Measurements from ENCODE around the gene PPP1R8.
"Not testable (repeated sequence)": the region's sequence is repeated elsewhere in the genome, so short reads cannot be mapped to it uniquely, and the experiment has no call there.

The PPP1R8 gene

DNA sequence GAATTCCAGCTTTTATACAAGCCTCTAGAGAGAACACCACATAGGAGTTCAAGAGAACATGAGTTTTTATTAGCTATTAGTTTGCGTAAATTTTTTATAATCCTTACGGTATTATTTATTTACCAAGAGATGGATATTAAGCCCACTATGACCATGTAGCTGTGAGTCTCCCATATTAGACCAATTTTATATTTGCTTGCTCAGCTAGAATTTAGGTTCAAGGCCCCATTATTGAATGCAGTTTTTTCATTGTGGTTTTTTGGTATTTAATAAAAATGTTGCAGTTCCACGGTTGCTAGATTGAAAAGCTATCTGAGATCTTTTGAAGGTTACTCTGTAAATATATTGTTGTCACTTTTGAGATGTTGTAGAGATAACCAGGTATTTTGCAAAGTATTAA, 2.9 kb downstream of the PPP1R8 start:
- DNase-seq = no peak

DNA sequence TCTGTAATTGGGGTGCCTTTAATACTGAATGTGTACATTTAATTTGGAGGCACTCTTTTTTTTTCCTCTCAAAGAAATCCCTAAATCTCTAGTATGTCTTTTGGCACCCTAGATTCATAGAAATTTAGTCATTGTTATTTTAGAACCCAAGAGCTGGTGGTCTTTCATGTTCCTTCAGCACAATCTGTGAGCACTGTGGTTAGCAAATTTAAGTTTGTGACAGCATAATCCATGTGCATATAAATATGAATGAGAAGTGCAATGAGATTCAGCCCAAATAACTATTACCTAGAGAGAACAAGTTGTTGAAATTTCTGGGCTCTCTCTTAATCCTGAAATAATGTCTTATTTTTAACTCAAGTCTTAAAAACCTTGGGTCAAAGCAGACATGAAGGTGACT, 4.5 kb downstream of the PPP1R8 start:
- DNase-seq = no peak

DNA sequence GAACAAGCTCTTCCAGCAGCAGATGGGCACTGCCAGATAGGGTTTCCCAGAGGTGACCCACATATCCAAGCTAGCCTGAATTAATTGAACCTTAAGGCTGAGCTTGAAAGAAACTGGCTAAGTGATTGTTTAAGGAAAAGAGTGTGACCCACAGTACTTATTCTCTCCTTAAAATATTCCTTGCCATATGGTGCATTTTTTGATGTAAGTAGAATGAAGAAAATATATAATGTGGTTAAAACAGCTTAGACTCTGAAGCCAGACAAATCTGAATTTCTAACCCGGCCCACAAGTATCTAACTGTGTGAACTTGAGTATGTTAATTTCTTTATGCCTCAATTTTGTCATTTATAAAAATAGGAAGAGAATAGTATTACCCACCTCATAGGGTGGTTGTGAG, 4.9 kb downstream of the PPP1R8 start:
- DNase-seq = no peak

DNA sequence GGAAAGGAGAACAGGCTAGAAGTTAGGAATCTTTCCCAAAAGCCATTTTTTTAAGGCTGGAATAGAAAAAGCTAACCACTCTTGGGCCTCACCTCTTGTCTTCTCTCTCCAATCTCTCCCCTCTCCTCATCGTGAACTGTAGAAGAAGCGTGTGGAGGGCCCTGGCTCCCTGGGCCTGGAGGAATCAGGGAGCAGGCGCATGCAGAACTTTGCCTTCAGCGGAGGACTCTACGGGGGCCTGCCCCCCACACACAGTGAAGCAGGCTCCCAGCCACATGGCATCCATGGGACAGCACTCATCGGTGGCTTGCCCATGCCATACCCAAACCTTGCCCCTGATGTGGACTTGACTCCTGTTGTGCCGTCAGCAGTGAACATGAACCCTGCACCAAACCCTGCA, 19.4 kb downstream of the PPP1R8 start:
- DNase-seq = no peak

DNA sequence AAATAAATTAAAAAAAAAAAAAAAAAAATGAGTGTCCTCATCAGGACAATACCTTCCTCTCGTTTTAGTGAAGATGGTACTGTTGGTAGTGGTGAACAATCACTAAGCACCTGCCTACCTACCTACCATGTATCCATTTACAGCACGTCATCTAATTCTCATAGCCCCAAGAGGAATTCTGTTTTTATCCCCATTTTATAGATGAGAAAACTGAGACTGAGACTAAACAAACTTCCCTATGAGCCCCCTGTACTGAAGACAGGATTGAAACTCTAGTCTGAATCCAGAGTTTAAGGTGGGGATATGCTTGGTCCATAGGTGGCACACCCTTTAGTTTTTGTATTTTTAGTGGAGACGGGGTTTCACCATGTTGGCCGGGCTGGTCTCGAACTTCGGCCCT, 24.5 kb downstream of the PPP1R8 start:
- no peak for DNase-seq

DNA sequence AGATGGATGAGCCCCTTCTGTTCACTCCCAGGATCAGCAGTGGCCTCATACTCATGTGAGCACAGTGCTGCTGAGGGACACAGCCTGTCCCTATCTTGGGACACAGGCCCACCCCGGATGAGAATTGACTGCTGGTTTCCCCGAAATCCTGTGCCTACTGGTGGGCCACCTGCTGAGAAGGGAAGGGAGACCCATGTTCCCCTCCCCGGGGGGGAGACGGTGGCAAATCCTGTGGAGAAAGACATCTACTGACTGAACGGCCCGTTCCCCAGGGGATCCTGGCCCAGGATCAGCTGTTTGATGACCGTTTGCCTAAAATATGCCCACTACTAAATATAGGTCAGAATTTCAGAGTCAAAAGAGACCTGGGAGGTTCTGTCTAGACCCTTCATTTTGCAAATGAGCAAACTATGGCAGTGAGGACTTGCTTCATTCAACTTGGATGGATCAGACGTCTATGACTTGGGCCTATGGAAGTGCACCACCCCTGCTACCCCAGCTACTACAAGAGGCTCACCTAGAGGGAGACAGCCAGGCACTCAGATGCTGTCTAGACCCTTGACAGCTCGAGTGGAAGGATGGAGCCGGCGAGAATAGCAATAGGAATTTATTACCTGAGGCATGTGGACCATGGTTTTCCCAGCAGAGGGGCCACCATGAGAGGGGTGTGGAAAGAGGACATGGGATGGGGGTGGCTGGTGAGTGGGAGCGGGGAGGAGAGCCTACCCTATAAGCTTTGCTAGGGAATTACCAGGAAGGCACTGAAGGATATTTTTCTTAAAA, 26.2 kb downstream of the PPP1R8 start:
- DNase-seq = no peak

DNA sequence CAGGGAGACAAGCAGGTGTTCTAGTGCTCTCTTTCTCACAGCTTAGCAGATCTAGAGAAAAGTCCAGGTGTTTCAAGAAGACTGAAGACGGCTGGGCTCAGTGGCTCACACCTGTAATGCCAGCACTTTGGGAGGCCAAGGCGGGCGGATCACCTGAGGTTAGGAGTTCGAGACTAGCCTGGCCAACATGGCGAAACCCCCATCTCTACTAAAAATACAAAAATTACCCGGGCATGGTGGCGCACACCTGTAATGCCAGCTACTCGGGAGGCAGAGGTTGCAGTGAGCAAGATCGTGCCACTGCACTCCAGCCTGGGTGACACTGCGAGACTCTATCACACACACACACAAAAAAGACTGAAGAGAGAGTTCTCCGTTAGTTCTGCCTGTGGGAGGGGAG, 27.0 kb downstream of the PPP1R8 start:
- not testable (repeated sequence) for DNase-seq

DNA sequence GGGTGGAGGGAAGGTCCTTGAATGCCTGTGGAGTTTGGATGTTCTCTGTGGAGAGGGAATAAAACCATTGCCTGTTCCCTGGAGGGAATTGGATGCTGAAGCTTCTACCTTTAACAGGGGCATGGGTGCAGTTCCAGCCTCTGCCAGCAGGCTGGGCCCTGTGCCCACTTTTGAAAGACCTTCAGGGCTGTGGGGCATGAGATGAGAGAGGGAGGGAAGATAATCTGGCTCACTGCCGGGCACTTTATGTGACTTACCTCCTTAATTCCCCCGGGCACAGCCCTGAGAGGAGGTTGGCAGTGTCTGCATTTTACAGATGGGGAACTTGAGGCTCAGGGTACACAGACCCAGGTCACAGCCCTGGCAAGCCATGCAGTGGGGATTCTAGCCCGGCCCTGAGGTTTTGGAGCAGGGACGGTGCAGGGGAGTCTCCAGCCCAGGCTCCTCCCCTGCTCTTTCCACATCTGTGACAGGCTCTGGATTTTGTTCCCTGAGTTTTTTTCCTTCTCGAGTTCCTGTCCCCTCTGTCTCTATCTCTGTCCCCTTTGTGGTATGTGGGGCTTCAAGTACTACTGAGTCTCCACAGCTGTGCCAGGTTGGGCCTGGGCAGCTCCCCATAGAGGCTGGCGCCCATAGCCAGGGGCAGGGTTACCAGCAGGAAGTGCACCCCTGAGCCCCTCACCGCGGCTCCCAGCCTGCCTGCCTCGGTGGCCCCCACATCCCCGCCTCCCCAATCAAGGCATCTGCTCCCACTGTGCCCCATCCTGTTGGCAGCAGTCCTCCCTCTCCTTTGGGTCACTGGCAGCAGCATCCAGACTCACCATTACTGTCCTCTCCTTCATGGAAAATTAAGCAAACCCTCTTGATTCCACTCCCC, 27.7 kb downstream of the PPP1R8 start:
- peak; percentile 72 for DNase-seq

DNA sequence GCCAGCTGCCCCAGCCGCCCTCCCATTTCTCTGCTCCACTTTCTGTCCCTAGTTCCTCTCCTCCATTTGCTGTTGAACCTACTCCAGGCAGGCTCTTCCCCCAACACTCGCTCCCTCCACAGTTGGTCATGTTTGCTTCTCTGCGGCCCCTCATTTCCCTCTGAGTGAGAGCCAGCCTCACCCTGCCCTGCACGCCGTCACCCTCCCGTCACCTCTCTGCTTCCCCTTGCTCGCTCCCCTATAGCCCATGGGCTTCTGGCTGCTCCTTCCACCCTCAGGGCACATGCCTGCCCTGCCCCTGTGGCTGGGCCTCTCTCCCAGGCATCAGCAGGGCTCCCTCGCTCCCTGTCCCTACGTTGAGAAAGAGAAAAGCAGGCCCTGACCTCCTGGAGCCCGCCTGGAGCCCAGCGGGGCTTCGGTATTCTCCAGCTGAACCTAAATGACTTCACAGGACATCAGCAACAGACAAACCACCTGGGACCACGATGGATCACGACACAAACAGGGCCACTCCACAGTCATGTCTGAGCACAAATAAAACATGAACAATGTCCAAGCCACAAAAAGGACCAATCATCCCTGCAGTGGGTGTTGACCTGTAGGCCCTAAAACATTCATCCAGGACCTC, 28.5 kb downstream of the PPP1R8 start:
- DNase-seq = no peak

DNA sequence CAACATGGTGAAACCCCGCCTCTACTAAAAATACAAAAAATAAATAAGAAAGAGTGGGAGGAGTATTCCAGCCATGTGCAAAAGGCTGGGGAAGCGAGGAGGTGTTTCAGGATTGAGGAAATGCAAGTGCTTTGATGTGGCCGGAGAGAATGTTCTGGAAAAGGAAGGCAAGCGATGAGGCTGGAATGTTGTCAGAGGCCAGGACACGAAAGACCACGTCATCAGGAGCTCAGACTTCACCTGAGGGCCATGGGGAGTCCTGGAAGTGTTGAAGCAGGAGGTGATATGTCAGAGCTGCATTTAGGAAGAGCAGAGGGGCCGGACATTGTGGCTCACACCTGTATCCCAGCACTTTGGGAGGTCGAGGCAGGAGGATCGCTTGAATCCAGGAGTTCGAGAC, 30.9 kb downstream of the PPP1R8 start:
- no peak for DNase-seq

DNA sequence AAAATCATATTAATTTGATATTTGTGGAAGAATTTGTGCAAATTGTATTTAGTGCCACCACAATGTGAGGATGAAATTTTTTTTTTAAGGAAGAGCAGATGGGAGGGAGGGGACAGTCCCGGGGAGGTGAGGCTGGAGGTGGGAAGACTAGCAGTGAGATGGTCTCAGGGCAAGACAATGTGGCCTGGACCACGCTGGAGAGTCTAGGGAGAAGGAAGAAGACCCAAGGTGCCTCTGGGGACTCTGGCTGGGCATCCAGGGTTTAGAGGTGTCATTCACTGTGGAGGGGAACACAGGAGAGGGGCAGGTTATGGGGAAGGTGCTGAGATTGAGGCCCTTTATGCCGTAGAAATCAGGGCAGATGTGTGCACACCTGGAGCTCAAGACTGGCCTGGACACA, 31.4 kb downstream of the PPP1R8 start:
- no peak for DNase-seq

DNA sequence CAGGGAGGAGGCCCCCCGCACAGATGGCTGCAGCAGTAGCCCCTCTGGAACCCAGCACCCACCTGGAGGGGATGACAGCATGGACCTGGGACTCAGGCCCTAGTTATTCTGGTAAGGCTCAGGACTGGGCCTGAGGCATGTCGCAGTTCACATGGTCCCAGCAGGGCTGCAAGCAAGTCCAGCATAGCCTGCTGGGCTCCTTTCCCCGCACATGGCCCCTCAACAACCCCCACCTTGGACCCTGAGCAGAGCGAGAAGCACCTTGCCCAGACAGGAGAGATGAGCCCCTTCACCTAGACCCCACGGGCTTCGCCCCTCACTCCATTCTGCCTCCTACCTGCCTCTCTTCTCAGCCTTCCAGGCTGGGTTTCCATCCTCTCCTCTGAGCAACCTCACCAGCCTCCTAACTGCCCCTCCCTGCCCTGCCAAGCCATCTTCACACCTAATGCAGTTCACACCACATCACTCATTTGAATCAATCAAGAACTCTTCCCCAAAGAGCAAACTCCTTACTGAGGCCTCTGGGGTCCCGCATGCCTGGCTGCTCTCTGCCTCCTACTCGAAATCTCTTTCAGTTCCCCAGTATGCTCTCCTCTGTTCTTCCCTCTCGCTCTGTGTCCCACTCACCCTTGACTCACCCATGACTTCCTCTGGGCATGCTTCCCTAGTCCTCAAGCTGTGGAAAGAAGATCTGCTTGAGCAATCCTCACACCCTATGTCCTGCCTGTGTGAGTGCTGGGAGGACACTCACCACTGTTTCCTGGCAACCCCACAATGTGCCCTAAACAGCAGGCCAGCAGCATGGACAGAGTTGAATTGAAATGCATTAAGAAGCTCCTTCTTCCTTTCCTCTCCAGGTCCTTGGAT, 32.3 kb downstream of the PPP1R8 start:
- no peak for DNase-seq

DNA sequence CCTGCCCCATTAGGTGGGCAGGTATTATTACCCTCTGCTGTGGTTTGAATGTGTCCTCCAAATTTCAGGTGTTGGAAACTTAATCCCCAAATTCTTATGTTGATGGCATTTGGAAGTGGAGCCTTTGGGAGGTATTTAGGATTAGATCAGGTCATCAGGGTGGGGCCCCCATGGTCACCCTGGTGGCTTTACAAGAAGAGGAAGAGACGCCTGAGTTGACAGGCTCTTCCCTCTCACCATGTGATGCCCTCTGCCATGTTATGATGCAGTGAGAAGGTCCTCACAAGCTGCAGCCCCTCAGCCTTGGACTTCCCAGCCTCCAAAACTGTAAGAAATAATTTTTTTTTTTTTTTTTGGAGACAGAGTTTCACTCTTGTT, 32.9 kb downstream of the PPP1R8 start:
- no peak for DNase-seq

DNA sequence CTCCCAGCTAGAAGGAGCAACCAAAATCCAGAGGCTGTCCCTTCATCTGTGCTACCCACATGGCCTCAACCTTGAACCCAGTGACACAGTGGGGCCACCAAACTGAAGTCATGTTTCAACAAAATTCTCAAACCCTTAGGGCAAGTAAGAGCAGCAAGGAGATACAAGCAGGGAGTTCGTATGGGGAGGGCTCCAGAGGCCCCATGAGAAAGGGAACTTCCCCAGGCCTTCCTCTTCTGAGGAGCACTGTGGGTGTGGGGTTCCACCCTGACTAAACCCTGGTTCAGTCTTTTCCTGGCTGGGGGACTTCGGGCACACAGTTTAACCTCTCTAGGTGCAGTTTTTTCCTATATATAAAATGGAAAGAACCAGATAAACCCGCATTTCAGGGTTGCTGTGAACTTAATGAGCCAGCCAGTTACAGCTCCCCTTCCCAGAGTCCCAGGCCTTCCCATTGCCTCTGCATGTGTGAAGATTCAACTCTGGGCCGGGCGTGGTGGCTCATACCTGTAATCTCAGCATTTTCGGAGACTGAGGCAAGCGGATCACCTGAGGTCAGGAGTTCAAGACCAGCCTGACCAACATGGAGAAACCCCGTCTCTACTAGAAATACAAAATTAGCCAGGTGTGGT, 33.8 kb downstream of the PPP1R8 start:
- DNase-seq = no peak

DNA sequence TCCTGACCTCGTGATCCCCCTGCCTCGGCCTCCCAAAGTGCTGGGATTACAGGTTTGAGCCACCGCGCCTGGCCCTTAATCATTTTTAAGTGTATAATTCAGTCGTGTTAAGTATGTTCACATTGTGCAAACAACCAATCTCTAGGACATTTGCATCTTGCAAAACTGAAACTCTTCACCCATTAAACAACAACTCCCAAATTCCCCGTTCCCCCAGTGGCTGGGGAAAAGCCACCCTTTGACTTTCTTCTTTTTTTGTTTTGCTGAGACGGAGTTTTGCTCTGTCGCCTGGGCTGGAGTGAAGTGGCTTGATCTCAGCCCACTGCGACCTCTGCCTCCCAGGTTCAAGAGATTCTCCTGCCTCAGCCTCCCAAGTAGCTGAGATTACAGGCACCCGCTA, 35.2 kb downstream of the PPP1R8 start:
- DNase-seq = no peak

DNA sequence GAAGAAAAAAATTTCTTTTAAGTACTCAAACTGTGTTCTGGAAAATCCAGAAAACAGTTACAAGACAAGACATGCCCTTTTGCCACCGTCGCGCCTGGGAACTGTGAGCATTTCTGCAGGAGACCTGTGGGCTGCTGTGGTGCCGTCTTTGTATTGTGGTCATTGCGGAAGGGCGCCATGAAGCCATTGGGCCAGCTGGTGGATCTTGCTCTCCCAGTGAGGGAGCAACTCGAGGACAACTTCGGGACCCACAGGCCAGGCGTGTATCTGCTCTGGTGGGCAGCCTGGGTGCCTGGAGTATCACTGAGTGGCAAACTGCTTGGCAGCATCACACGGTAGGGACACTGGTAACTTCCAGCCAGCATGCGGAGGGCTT, 38.0 kb downstream of the PPP1R8 start:
- no peak for DNase-seq

DNA sequence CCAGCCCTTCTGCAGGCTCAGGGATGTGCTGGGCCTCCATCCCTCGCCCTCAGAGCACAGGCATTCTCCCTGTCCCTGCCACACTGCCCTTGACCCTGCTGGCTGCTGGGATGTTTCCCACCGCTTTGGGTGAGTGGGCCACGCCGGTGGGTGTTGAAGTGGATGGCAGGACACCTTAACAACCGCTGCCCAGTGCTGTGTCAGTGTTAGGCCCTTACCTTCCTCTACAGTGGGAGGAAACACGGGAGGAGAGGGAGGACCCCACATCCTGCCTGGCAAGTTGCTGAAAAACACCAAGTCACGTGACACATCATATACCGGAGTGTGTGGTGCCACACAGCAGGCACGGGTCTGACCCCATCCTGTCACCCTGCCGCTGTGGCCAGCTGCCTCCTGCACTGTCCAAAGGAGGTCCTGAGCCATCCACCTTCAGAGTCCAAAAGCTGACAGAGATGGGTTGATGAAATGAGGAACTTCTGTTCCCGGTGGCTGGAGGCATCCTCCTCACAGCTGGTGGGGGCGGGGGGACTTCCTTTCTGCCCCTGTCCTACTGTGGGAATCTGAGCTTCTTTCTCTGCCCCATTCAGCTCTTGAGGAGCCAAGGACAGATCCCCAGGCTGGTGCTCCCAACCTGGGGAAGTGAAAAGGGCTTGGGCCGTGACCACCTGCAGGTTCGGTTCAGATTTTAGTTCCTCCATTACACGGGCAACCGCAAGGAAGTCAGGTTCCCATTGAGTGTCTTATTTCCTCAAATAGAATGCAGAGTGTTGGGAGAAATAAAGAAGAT, 38.5 kb downstream of the PPP1R8 start:
- no peak for DNase-seq

DNA sequence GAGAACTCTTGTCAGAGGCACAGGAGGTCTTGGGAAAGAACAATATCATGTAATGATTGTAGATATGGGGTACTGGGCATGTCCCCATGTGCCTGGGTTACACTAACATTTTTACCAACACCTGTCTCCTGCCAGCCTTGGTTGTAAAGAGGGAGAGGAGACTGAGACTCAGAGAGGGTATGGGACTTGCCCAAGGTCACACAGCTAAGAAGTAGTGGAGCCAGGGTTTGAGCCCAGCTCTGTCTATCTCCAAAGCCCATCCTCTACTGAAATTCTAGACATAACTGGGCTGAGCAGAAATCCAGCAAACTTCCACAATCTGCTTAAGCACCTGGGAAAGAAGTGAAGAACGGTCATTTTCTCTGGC, 39.1 kb downstream of the PPP1R8 start:
- no peak for DNase-seq

DNA sequence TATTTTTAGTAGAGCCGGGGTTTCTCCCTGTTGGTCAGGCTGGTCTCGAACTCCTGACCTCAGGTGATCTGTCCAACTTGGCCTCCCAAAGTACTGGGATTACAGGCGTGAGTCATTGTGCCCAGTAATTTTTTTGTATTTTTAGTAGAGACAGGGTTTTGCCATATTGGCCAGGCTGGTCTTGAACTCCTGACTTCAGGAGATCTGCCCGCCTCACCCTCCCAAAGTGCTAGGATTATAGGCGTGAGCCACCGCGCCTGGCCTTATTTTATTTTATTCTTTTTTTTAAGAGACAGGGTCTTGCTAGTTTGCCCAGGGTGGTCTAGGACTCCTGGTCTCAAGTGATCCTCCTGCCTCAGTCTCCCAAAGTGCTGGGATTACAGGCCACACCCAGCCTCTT, 40.5 kb downstream of the PPP1R8 start:
- DNase-seq = not testable (repeated sequence)

DNA sequence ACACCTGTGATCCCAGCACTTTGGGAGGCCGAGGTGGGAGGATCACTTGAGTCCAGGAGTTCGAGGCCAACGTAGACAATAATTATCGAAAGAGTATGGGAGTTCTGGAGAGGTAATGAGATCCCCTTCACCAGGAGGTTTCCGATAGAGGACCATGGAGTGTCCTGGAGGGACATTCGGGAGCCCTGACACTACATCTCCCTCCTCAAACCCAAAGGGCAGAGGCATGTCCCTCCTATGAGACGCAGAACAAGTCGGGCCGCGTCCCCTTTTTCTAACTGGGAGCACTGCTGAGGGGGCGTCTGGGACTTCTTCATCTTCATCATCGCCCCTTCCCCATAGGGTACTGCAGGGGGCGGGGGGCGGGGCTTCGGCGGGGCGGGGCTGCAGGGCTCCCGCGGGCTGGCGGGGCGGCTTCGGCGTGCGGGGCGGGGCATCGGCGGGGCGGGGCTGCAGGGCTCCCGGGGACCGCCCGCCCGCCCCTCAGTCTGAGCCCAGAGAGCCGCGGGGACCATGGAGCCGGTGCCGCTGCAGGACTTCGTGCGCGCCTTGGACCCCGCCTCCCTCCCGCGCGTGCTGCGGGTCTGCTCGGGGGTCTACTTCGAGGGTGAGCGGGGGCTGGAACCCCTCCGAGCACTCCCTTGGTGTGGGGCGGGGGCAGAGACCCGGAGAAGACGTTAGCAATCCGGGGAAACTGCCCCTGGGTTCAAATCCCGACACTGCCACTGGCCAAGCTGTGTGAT, 41.6 kb downstream of the PPP1R8 start, which contains the start of gene THEMIS2:
THEMIS2 (plus strand) TSS at position 486 of the 743 bp plus-strand sequence; CDS start at position 514, 28 bp downstream.
- peak; percentile 63 for DNase-seq

Data from retina (tissue), 1 donor.